K562 (cell line): ENCODE data around the gene DCAF15. TPM values are rescaled to one million over a fixed set of nuclear protein-coding genes. Genes with fewer than 3 reads are reported as not detected.

Source experiments
- BMI1 ChIP-seq: fragments of 150-350 bp; IDR thresholded peaks from 2 replicates; pipeline ENCODE4 v1.6.1; 2014; ENCODE audit warnings: low read length
- HDAC2 ChIP-seq: fragments of 450-650 bp; IDR thresholded peaks from 2 replicates; pipeline ENCODE4 v1.6.1; 2016; ENCODE audit warnings: mild to moderate bottlenecking
- IFI16 ChIP-seq: fragments of 250-450 bp; sonication (Bioruptor Pico); IDR thresholded peaks from 2 replicates; pipeline ENCODE4 v2.1.2; 2022; ENCODE audit warnings: mild to moderate bottlenecking, inconsistent platforms
- KDM1A ChIP-seq, 2 experiments: fragments of 450-650 bp; IDR thresholded peaks; 2 replicates each; pipeline ENCODE4 v1.6.1; 2016; ENCODE audit warnings: mild to moderate bottlenecking in 2 of 2
- L3MBTL2 ChIP-seq: fragments of 450-650 bp; IDR thresholded peaks from 2 replicates; pipeline ENCODE4 v1.6.1; 2016; ENCODE audit warnings: mild to moderate bottlenecking, moderate library complexity
- NCOA4 ChIP-seq: fragments of 450-650 bp; IDR thresholded peaks from 2 replicates; pipeline ENCODE4 v1.6.1; 2018; ENCODE audit warnings: mild to moderate bottlenecking; ENCODE audit not compliant: partially characterized antibody
- NFYB ChIP-seq: IDR thresholded peaks from 2 replicates; pipeline ENCODE4 v1.6.1; 2011; ENCODE audit warnings: mild to moderate bottlenecking, moderate library complexity; ENCODE audit not compliant: insufficient read length; ENCODE audit errors: extremely low read depth
- NONO ChIP-seq, 2 experiments: fragments of 200-400 bp in 1 of 2; fragments of 450-650 bp in 1 of 2; formaldehyde crosslinking in 1 of 2; IDR thresholded peaks; 2 replicates each; pipeline ENCODE4 v1.6.1; 2017; ENCODE audit warnings: low read depth in 2 of 2, mild to moderate bottlenecking in 2 of 2, moderate library complexity in 2 of 2, low read length in 1 of 2
- PHB ChIP-seq: fragments of 250-450 bp; sonication (Bioruptor Pico); IDR thresholded peaks from 2 replicates; pipeline ENCODE4 v1.5.0; 2021
- RBFOX2 ChIP-seq: fragments of 200-400 bp; formaldehyde crosslinking; IDR thresholded peaks from 2 replicates; pipeline ENCODE4 v1.6.1; 2017; ENCODE audit warnings: low read depth, mild to moderate bottlenecking, low read length, moderate library complexity
- SIN3B ChIP-seq: fragments of 450-650 bp; IDR thresholded peaks from 2 replicates; pipeline ENCODE4 v1.6.1; 2017; ENCODE audit warnings: low read depth, mild to moderate bottlenecking, moderate library complexity
- SIX5 ChIP-seq, 2 experiments: IDR thresholded peaks; 2 replicates each; pipeline ENCODE4 v1.6.1; 2011; ENCODE audit warnings: low read length in 2 of 2, borderline replicate concordance in 1 of 2, low read depth in 1 of 2, mild to moderate bottlenecking in 1 of 2, moderate library complexity in 1 of 2; ENCODE audit not compliant: insufficient read depth in 1 of 2
- SREBF1 ChIP-seq: fragments of 150-350 bp; IDR thresholded peaks from 2 replicates; pipeline ENCODE4 v1.6.1; 2014; ENCODE audit warnings: antibody characterized with exemption, low read depth, low read length, borderline replicate concordance
- ZNF174 ChIP-seq: fragments of 250-450 bp; sonication (Bioruptor Pico); IDR thresholded peaks from 2 replicates; pipeline ENCODE4 v1.4.0; 2020; ENCODE audit warnings: mild to moderate bottlenecking
- ZNF232 ChIP-seq: sonication (generic); formaldehyde crosslinking; IDR thresholded peaks from 2 replicates; pipeline ENCODE4 v1.8.0; 2022; ENCODE audit warnings: mild to moderate bottlenecking, missing genetic modification reagents
- ZNF695 ChIP-seq: fragments of 450-650 bp; formaldehyde crosslinking; IDR thresholded peaks from 2 replicates; pipeline ENCODE4 v1.4.0; 2020; ENCODE audit warnings: mild to moderate bottlenecking, moderate library complexity
- polyA plus RNA-seq, 8 experiments: library from polyadenylated mRNA; depleted of rRNA in 4 of 8; stranded (reverse) in 5 of 8; unstranded in 3 of 8; fragments of >200 nt; fragmentation: Nextera tagmentation in 2 of 8; fragmentation: Illumina TruSeq in 1 of 8; extraction: Ambion mirVana in 2 of 8; extraction: Trizol in 1 of 8; gene quantifications; 2 replicates each; pipeline versions ENCODE4 v1.2.1 to v1.2.3, GENCODE V29; 2011 to 2014; ENCODE audit warnings: inconsistent platforms in 1 of 8, missing spikeins in 1 of 8
- total RNA-seq, 7 experiments: library from RNA; depleted of rRNA in 6 of 7; stranded (reverse); fragments of >200 nt in 6 of 7; fragmentation: Illumina TruSeq in 2 of 7; extraction: Trizol in 2 of 7; gene quantifications; 2 replicates each; pipeline versions ENCODE4 v1.2.1 to v1.2.3, GENCODE V29; 2011 to 2021; ENCODE audit warnings: low replicate concordance in 1 of 7
- TF ChIP-seq, protein P1 (sequence below): fragments of 450-650 bp; formaldehyde crosslinking; IDR thresholded peaks from 2 replicates; pipeline ENCODE4 v1.4.0; 2020; ENCODE audit warnings: mild to moderate bottlenecking, moderate library complexity
- TF ChIP-seq, protein P2 (sequence below): sonication (generic); formaldehyde crosslinking; IDR thresholded peaks from 2 replicates; pipeline ENCODE4 v1.8.0; 2022; ENCODE audit warnings: mild to moderate bottlenecking, missing genetic modification reagents
- TF ChIP-seq, protein P3 (sequence below): fragments of 250-450 bp; sonication (Bioruptor Pico); IDR thresholded peaks from 2 replicates; pipeline ENCODE4 v1.6.1; 2021; ENCODE audit warnings: mild to moderate bottlenecking
- TF ChIP-seq, protein P4 (sequence below): IDR thresholded peaks from 2 replicates; pipeline ENCODE4 v1.6.1; 2014; ENCODE audit warnings: antibody characterized with exemption
- TF ChIP-seq, protein P5 (sequence below): fragments of 450-650 bp; IDR thresholded peaks from 2 replicates; pipeline ENCODE4 v1.6.1; 2014; ENCODE audit warnings: low read depth, mild to moderate bottlenecking, moderate library complexity, borderline replicate concordance
- TF ChIP-seq, protein P6 (sequence below): fragments of 250-450 bp; sonication (Bioruptor Pico); IDR thresholded peaks from 2 replicates; pipeline ENCODE4 v1.5.0; 2021

The DCAF15 gene
- total and polyA plus RNA-seq, 9 of the 15 experiments (the other 6 are each of a cell fraction or from before 2014, with no cell fraction given): 0.17 to 68.5 (median 27.7) TPM

DNA sequence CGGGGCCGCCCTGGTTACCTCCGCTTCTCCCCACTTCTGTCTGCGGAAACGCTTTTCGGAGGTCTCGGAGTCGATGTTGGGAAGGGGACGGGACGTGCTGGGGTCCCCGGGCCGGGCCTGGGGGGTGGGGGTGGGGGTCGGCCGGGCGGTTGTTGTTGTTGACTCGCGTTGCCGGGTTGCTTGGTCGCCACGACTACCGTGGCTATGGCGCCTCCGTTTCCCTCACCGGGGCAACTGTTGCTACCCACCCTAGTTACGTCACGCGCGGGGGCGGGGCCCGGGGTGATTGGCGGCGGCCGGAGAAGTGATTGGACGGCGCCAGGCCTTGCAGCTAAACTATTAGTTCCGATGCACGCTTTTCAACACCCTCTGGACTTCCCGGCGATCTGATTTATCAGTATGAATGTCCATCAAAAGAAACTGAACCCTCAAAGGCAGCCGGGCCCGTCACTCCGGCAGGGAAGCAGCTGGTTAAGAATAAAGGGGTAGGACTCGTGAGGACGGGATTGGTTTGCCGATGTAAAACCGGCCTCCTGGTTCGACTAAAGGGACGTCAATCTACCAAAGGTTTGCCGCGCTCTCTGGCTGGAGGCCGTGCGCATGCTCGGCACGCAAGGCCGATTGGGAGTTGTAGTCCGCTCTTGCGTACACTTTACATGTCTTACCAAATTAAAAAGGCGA is 53.9 kb downstream of the DCAF15 start, which contains the start of gene RFX1 (continued):
- TF ChIP-seq, protein P1, sequence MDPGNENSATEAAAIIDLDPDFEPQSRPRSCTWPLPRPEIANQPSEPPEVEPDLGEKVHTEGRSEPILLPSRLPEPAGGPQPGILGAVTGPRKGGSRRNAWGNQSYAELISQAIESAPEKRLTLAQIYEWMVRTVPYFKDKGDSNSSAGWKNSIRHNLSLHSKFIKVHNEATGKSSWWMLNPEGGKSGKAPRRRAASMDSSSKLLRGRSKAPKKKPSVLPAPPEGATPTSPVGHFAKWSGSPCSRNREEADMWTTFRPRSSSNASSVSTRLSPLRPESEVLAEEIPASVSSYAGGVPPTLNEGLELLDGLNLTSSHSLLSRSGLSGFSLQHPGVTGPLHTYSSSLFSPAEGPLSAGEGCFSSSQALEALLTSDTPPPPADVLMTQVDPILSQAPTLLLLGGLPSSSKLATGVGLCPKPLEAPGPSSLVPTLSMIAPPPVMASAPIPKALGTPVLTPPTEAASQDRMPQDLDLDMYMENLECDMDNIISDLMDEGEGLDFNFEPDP (CRISPR knock-in tag): no peak
- TF ChIP-seq, protein P2, sequence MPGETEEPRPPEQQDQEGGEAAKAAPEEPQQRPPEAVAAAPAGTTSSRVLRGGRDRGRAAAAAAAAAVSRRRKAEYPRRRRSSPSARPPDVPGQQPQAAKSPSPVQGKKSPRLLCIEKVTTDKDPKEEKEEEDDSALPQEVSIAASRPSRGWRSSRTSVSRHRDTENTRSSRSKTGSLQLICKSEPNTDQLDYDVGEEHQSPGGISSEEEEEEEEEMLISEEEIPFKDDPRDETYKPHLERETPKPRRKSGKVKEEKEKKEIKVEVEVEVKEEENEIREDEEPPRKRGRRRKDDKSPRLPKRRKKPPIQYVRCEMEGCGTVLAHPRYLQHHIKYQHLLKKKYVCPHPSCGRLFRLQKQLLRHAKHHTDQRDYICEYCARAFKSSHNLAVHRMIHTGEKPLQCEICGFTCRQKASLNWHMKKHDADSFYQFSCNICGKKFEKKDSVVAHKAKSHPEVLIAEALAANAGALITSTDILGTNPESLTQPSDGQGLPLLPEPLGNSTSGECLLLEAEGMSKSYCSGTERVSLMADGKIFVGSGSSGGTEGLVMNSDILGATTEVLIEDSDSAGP (CRISPR knock-in tag): 0 out of 2 replicates have a peak, but pooled peaks have one; percentile 54
- TF ChIP-seq, protein P3, sequence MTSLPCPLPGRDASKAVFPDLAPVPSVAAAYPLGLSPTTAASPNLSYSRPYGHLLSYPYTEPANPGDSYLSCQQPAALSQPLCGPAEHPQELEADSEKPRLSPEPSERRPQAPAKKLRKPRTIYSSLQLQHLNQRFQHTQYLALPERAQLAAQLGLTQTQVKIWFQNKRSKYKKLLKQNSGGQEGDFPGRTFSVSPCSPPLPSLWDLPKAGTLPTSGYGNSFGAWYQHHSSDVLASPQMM (CRISPR knock-in tag): no peak
- no peak for TF ChIP-seq PHB (CRISPR knock-in tag)
- peak; percentile 98 for TF ChIP-seq BMI1
- TF ChIP-seq, protein P4, sequence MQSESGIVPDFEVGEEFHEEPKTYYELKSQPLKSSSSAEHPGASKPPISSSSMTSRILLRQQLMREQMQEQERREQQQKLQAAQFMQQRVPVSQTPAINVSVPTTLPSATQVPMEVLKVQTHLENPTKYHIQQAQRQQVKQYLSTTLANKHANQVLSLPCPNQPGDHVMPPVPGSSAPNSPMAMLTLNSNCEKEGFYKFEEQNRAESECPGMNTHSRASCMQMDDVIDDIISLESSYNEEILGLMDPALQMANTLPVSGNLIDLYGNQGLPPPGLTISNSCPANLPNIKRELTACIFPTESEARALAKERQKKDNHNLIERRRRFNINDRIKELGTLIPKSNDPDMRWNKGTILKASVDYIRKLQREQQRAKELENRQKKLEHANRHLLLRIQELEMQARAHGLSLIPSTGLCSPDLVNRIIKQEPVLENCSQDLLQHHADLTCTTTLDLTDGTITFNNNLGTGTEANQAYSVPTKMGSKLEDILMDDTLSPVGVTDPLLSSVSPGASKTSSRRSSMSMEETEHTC: no peak
- peak; percentile 51 for TF ChIP-seq RBFOX2
- TF ChIP-seq ZNF695 (CRISPR knock-in tag): no peak
- no peak for TF ChIP-seq SREBF1
- TF ChIP-seq, protein P5, sequence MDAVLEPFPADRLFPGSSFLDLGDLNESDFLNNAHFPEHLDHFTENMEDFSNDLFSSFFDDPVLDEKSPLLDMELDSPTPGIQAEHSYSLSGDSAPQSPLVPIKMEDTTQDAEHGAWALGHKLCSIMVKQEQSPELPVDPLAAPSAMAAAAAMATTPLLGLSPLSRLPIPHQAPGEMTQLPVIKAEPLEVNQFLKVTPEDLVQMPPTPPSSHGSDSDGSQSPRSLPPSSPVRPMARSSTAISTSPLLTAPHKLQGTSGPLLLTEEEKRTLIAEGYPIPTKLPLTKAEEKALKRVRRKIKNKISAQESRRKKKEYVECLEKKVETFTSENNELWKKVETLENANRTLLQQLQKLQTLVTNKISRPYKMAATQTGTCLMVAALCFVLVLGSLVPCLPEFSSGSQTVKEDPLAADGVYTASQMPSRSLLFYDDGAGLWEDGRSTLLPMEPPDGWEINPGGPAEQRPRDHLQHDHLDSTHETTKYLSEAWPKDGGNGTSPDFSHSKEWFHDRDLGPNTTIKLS: no peak; the same call in none of the 2 replicates
- no peak for TF ChIP-seq L3MBTL2
- no peak for TF ChIP-seq SIN3B
- TF ChIP-seq IFI16: no peak
- no peak for TF ChIP-seq HDAC2
- peak; percentile 95 for TF ChIP-seq NFYB
- TF ChIP-seq NCOA4: no peak
- TF ChIP-seq ZNF174 (CRISPR knock-in tag): no peak
- peak; percentile 66 to 79 for TF ChIP-seq SIX5 (IDR thresholded peaks at IDR 0.05; ENCODE audit: borderline replicate concordance in 1 of 2, insufficient read depth in 1 of 2, low read depth in 1 of 2, low read length in 2 of 2)
- no peak for TF ChIP-seq ZNF232 (CRISPR knock-in tag)
- TF ChIP-seq, protein P6, sequence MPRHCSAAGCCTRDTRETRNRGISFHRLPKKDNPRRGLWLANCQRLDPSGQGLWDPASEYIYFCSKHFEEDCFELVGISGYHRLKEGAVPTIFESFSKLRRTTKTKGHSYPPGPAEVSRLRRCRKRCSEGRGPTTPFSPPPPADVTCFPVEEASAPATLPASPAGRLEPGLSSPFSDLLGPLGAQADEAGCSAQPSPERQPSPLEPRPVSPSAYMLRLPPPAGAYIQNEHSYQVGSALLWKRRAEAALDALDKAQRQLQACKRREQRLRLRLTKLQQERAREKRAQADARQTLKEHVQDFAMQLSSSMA (CRISPR knock-in tag): no peak
- no peak for TF ChIP-seq NONO (IDR thresholded peaks at IDR 0.05; ENCODE audit: low read depth in 2 of 2, low read length in 1 of 2)
- TF ChIP-seq KDM1A (IDR thresholded peaks at IDR 0.05): no peak
